ENCODE data around the gene HDDC2. TPM values are rescaled to one million over a fixed set of nuclear protein-coding genes. Genes with fewer than 3 reads are reported as not detected.

The HDDC2 gene
- total RNA-seq, 1 experiment from 2014 or later: 69.8 TPM

DNA sequence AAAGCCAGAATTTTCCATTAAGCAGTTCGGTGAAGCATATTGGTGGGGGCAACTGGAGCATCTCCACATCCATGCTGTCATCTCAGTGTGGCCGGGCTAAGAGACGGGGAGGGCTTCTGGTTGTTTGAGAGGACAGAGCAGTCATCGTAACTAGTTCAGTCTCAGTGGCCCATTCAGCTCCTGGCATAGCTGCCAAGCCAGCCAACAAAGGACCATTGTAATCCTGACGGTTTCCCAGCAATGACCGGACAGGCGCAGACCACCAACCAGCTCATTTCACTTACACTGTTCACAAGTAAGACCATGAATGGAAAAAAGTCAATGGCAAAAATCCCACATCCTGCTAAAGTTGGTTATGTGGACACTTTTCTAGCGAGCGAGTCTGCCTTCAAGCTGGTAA is 14.9 kb upstream of the HDDC2 start:
- H3K27ac Mint-ChIP-seq: no peak overlapping the region
- DNase-seq (ENCODE audit: low spot score): no peak
- ATAC-seq: no peak
- POLR2A ChIA-PET: interaction anchor here (0.7 kb wide), 1 partner anchor 459 kb away, joined by 3 read pairs; no protein-coding TSS in a partner anchor
- no peak for TF ChIP-seq ZNF512 (CRISPR knock-in tag; IDR thresholded peaks at IDR 0.05; ENCODE audit: borderline replicate concordance)
- TF ChIP-seq, protein P1, sequence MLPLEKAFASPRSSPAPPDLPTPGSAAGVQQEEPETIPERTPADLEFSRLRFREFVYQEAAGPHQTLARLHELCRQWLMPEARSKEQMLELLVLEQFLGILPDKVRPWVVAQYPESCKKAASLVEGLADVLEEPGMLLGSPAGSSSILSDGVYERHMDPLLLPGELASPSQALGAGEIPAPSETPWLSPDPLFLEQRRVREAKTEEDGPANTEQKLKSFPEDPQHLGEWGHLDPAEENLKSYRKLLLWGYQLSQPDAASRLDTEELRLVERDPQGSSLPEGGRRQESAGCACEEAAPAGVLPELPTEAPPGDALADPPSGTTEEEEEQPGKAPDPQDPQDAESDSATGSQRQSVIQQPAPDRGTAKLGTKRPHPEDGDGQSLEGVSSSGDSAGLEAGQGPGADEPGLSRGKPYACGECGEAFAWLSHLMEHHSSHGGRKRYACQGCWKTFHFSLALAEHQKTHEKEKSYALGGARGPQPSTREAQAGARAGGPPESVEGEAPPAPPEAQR (CRISPR knock-in tag; IDR thresholded peaks at IDR 0.05): no peak
- TF ChIP-seq IRF2 (CRISPR knock-in tag; IDR thresholded peaks at IDR 0.05; ENCODE audit: borderline replicate concordance, low read depth): no peak
- TF ChIP-seq TEAD1 (CRISPR knock-in tag; IDR thresholded peaks at IDR 0.05): no peak
- TF ChIP-seq CTCF (IDR thresholded peaks at IDR 0.05): no peak
- H3K4me1 Mint-ChIP-seq: peaks cover 10% of the 10 kb centered on the region
- no peaks in the 10 kb centered on the region for H3K27me3 Mint-ChIP-seq (ENCODE audit: low read depth)
- CTCF ChIA-PET: interaction anchor here (0.8 to 2.7 kb wide), 6 partner anchors 242 to 1970 kb away, joined by 3 to 12 read pairs (median 3); partner anchors contain the start of gene HINT3
- H3K9me3 Mint-ChIP-seq: no peaks in the 10 kb centered on the region
- no peaks in the 10 kb centered on the region for H3K36me3 Mint-ChIP-seq
- no peak overlapping the region for H3K4me3 Mint-ChIP-seq

GRCh38 chr6:125315548-125315947 is 13.8 kb upstream of the HDDC2 start:
- CTCF ChIA-PET: interaction anchor here (0.5 to 2.7 kb wide), 5 partner anchors 238 to 518 kb away, joined by 3 to 12 read pairs (median 4); no protein-coding TSS in a partner anchor
- no peak for ATAC-seq
- no peak overlapping the region for H3K27ac Mint-ChIP-seq
- DNase-seq (ENCODE audit: low spot score): no peak
- H3K36me3 Mint-ChIP-seq: no peaks in the 10 kb centered on the region
- TF ChIP-seq, protein P2, sequence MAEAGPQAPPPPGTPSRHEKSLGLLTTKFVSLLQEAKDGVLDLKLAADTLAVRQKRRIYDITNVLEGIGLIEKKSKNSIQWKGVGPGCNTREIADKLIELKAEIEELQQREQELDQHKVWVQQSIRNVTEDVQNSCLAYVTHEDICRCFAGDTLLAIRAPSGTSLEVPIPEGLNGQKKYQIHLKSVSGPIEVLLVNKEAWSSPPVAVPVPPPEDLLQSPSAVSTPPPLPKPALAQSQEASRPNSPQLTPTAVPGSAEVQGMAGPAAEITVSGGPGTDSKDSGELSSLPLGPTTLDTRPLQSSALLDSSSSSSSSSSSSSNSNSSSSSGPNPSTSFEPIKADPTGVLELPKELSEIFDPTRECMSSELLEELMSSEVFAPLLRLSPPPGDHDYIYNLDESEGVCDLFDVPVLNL (CRISPR knock-in tag; IDR thresholded peaks at IDR 0.05; ENCODE audit: borderline replicate concordance, low read depth): no peak
- TF ChIP-seq JAZF1 (CRISPR knock-in tag; IDR thresholded peaks at IDR 0.05): no peak
- TF ChIP-seq FOXP4 (CRISPR knock-in tag; IDR thresholded peaks at IDR 0.05): no peak
- no peak for TF ChIP-seq ZNF219 (CRISPR knock-in tag; IDR thresholded peaks at IDR 0.05; ENCODE audit: borderline replicate concordance)
- no peak for TF ChIP-seq SMAD4 (CRISPR knock-in tag; IDR thresholded peaks at IDR 0.05)
- no peak for TF ChIP-seq IRF1 (CRISPR knock-in tag; IDR thresholded peaks at IDR 0.05)
- no peak for TF ChIP-seq FOXP1 (CRISPR knock-in tag; IDR thresholded peaks at IDR 0.05; ENCODE audit: borderline replicate concordance)
- no peak for TF ChIP-seq CREB1 (CRISPR knock-in tag; IDR thresholded peaks at IDR 0.05)
- TF ChIP-seq ZBTB43 (CRISPR knock-in tag; IDR thresholded peaks at IDR 0.05): no peak
- TF ChIP-seq HMGXB4 (CRISPR knock-in tag; IDR thresholded peaks at IDR 0.05): no peak
- no peak for TF ChIP-seq ETV6 (CRISPR knock-in tag; IDR thresholded peaks at IDR 0.05)
- TF ChIP-seq, protein P3, sequence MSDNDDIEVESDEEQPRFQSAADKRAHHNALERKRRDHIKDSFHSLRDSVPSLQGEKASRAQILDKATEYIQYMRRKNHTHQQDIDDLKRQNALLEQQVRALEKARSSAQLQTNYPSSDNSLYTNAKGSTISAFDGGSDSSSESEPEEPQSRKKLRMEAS (CRISPR knock-in tag; IDR thresholded peaks at IDR 0.05): no peak
- no peak for TF ChIP-seq GTF2I (CRISPR knock-in tag; conservative IDR thresholded peaks at IDR 0.05)
- TF ChIP-seq E2F1 (CRISPR knock-in tag; IDR thresholded peaks at IDR 0.05): no peak
- no peak for TF ChIP-seq TEAD4 (CRISPR knock-in tag; IDR thresholded peaks at IDR 0.05)
- H3K4me3 Mint-ChIP-seq: no peak overlapping the region
- no peaks in the 10 kb centered on the region for H3K9me3 Mint-ChIP-seq
- H3K4me1 Mint-ChIP-seq: peaks cover 12% of the 10 kb centered on the region
- no peaks in the 10 kb centered on the region for H3K27me3 Mint-ChIP-seq (ENCODE audit: low read depth)
- POLR2A ChIA-PET: no interaction called here
